Adipocyte (in vitro differentiated cells): ENCODE results near the gene CLIC6.
A peak's percentile ranks its signal among the peaks of the same experiment; 100 is the strongest.

ENCODE experiments used
- DNase-seq: peaks from one replicate; pipeline ENCODE4 v3.0.0-alpha.2; 2015; ENCODE audit warnings: low read depth
- H3K27me3 ChIP-seq: replicated peaks from 2 replicates; pipeline ENCODE4 v1.7.0; 2013; ENCODE audit warnings: mild to moderate bottlenecking, low read length, moderate library complexity; ENCODE audit not compliant: control insufficient read depth, insufficient read depth
- H3K36me3 ChIP-seq: 2 replicates; pipeline ENCODE4 v1.7.0; 2013; ENCODE audit warnings: low read length, mild to moderate bottlenecking, moderate library complexity; ENCODE audit not compliant: control insufficient read depth, insufficient read depth, severe bottlenecking
- H3K4me1 ChIP-seq: 2 replicates; pipeline ENCODE4 v1.7.0; 2013; ENCODE audit warnings: mild to moderate bottlenecking, low read length, moderate library complexity; ENCODE audit not compliant: control insufficient read depth, insufficient read depth
- H3K4me3 ChIP-seq: 2 replicates; pipeline ENCODE4 v1.7.0; 2013; ENCODE audit warnings: mild to moderate bottlenecking, low read length, moderate library complexity
- H3K9ac ChIP-seq: 2 replicates; pipeline ENCODE4 v1.7.0; 2013; ENCODE audit warnings: mild to moderate bottlenecking, low read length, moderate library complexity
- H3K9me3 ChIP-seq: 2 replicates; pipeline ENCODE4 v1.7.0; 2013; ENCODE audit warnings: mild to moderate bottlenecking, low read length, moderate library complexity; ENCODE audit not compliant: control insufficient read depth

The CLIC6 gene

GRCh38 chr21:34732388-34732821 lies 63.6 kb downstream of the CLIC6 start:
- no peak for DNase-seq
- H3K36me3 ChIP-seq: no peaks in the 10 kb centered on the region
- H3K9me3 ChIP-seq: no peaks in the 10 kb centered on the region
- no peaks in the 10 kb centered on the region for H3K27me3 ChIP-seq
- peaks cover 50% of the 10 kb centered on the region for H3K4me1 ChIP-seq
- no peak overlapping the region for H3K9ac ChIP-seq
- no peak overlapping the region for H3K4me3 ChIP-seq

- Histone ChIP-seq H3K4me1 (peaks cover 56% of the 10 kb centered on the region), H3K27me3 (no peaks in the 10 kb centered on the region), H3K9me3 (no peaks in the 10 kb centered on the region), H3K36me3 (no peaks in the 10 kb centered on the region), H3K9ac (peak overlapping the region; percentile 17), H3K4me3 (no peak overlapping the region)
- DNase-seq: no peak
These were observed 65.1 kb downstream of the CLIC6 start for GRCh38 chr21:34733852-34734251.

- Histone ChIP-seq H3K27me3 (no peaks in the 10 kb centered on the region), H3K4me3 (no peak overlapping the region), H3K36me3 (no peaks in the 10 kb centered on the region), H3K9ac (no peak overlapping the region), H3K9me3 (no peaks in the 10 kb centered on the region), H3K4me1 (peaks cover 56% of the 10 kb centered on the region)
- peak; percentile 15 for DNase-seq
These were observed 65.9 kb downstream of the CLIC6 start for GRCh38 chr21:34734696-34735095.

- Histone ChIP-seq H3K36me3 (no peaks in the 10 kb centered on the region), H3K9me3 (no peaks in the 10 kb centered on the region), H3K27me3 (no peaks in the 10 kb centered on the region), H3K4me3 (peak overlapping the region; percentile 43), H3K9ac (peak overlapping the region; percentile 37), H3K4me1 (peaks cover 56% of the 10 kb centered on the region)
- peak; percentile 61 for DNase-seq
These were observed 67.5 kb downstream of the CLIC6 start for GRCh38 chr21:34736116-34736874.

GRCh38 chr21:34737115-34737514 lies 68.3 kb downstream of the CLIC6 start:
- peak overlapping the region; percentile 47 for H3K9ac ChIP-seq
- H3K36me3 ChIP-seq: no peaks in the 10 kb centered on the region
- peak; percentile 24 for DNase-seq
- peak overlapping the region; percentile 43 for H3K4me3 ChIP-seq
- H3K9me3 ChIP-seq: no peaks in the 10 kb centered on the region
- no peaks in the 10 kb centered on the region for H3K27me3 ChIP-seq
- H3K4me1 ChIP-seq: peaks cover 52% of the 10 kb centered on the region

- Histone ChIP-seq H3K27me3 (no peaks in the 10 kb centered on the region), H3K36me3 (no peaks in the 10 kb centered on the region), H3K9ac (no peak overlapping the region), H3K4me3 (no peak overlapping the region), H3K4me1 (peaks cover 40% of the 10 kb centered on the region), H3K9me3 (no peaks in the 10 kb centered on the region)
- DNase-seq: no peak
These were observed 71.4 kb downstream of the CLIC6 start for GRCh38 chr21:34740198-34740597.

GRCh38 chr21:34743285-34743684 lies 74.5 kb downstream of the CLIC6 start:
- Histone ChIP-seq H3K27me3 (no peaks in the 10 kb centered on the region), H3K4me3 (no peak overlapping the region), H3K9ac (peak overlapping the region; percentile 3), H3K9me3 (no peaks in the 10 kb centered on the region), H3K36me3 (no peaks in the 10 kb centered on the region), H3K4me1 (peaks cover 26% of the 10 kb centered on the region)
- DNase-seq: no peak

GRCh38 chr21:34743831-34744230 lies 75.0 kb downstream of the CLIC6 start:
- peak; percentile 80 for DNase-seq
- Histone ChIP-seq H3K9me3 (no peaks in the 10 kb centered on the region), H3K4me3 (no peak overlapping the region), H3K36me3 (no peaks in the 10 kb centered on the region), H3K27me3 (no peaks in the 10 kb centered on the region), H3K4me1 (peaks cover 26% of the 10 kb centered on the region), H3K9ac (peak overlapping the region; percentile 3)

- DNase-seq: no peak
- Histone ChIP-seq H3K4me1 (peaks cover 26% of the 10 kb centered on the region), H3K9ac (peak overlapping the region; percentile 83), H3K27me3 (no peaks in the 10 kb centered on the region), H3K9me3 (no peaks in the 10 kb centered on the region), H3K4me3 (no peak overlapping the region), H3K36me3 (no peaks in the 10 kb centered on the region)
These were observed 76.0 kb downstream of the CLIC6 start for GRCh38 chr21:34744801-34745200.

GRCh38 chr21:34745557-34746255 lies 76.9 kb downstream of the CLIC6 start:
- no peaks in the 10 kb centered on the region for H3K27me3 ChIP-seq
- H3K9ac ChIP-seq: peak overlapping the region; percentile 83
- no peaks in the 10 kb centered on the region for H3K9me3 ChIP-seq
- no peaks in the 10 kb centered on the region for H3K36me3 ChIP-seq
- H3K4me1 ChIP-seq: peaks cover 26% of the 10 kb centered on the region
- peak; percentile 96 for DNase-seq
- peak overlapping the region; percentile 77 for H3K4me3 ChIP-seq

- Histone ChIP-seq H3K4me3 (no peak overlapping the region), H3K27me3 (no peaks in the 10 kb centered on the region), H3K4me1 (peaks cover 20% of the 10 kb centered on the region), H3K9me3 (no peaks in the 10 kb centered on the region), H3K36me3 (no peaks in the 10 kb centered on the region), H3K9ac (no peak overlapping the region)
- no peak for DNase-seq
These were observed 80.1 kb downstream of the CLIC6 start for GRCh38 chr21:34748862-34749261.
